Uterus (tissue), 4 donors: ENCODE data around the gene PROS1. TPM values are rescaled to one million over a fixed set of nuclear protein-coding genes. Genes with fewer than 3 reads are reported as not detected.
"Not testable (repeated sequence)": the region's sequence is repeated elsewhere in the genome, so short reads cannot be mapped to it uniquely, and the experiment has no call there.

Source experiments
- DNase-seq, 2 donors: peaks; one replicate each; pipeline ENCODE4 v3.0.0-alpha.2; 2019 to 2020
- H3K27ac ChIP-seq, 2 donors: fragments of 200-600 bp; sonication (generic); 1 replicate in 1 of 2; 2 replicates in 1 of 2; pipeline ENCODE4 v1.5.1; 2016 to 2018
- H3K27me3 ChIP-seq, 2 donors: fragments of 200-600 bp; sonication (generic); one replicate each; pipeline ENCODE4 v1.5.1; 2018 to 2019; ENCODE audit warnings: control low read depth in 1 of 2
- H3K36me3 ChIP-seq, 2 donors: fragments of 200-600 bp; sonication (generic); one replicate each; pipeline ENCODE4 v1.5.1; 2019; ENCODE audit warnings: control low read depth in 1 of 2
- H3K4me1 ChIP-seq, 2 donors: fragments of 200-600 bp; sonication (generic); one replicate each; pipeline ENCODE4 v1.5.1; 2018 to 2019; ENCODE audit warnings: control low read depth in 1 of 2
- H3K4me3 ChIP-seq, 2 donors: fragments of 200-600 bp; sonication (generic); 1 replicate in 1 of 2; 2 replicates in 1 of 2; pipeline ENCODE4 v1.5.1; 2018 to 2019; ENCODE audit warnings: mild to moderate bottlenecking in 1 of 2
- H3K9me3 ChIP-seq, 2 donors: fragments of 200-600 bp; sonication (generic); one replicate each; pipeline ENCODE4 v1.5.1; 2019; ENCODE audit warnings: control low read depth in 1 of 2
- POLR2A ChIP-seq, 2 donors: fragments of 450-650 bp; IDR thresholded peaks; one replicate each; pipeline ENCODE4 v1.6.1; 2016; ENCODE audit warnings: antibody characterized with exemption in 2 of 2, mild to moderate bottlenecking in 1 of 2, moderate library complexity in 1 of 2
- intact Hi-C: fragments of 100-400 bp; cut with DNase I; formaldehyde crosslinking; loops from one replicate; pipeline ENCODE4 v1.15.1; 2023; ENCODE audit warnings: low total_unique reads
- total RNA-seq, 4 donors: library from RNA; depleted of rRNA in 3 of 4; stranded (reverse); fragments of >200 nt in 3 of 4; gene quantifications; one replicate each; pipeline versions ENCODE4 v1.1.0 to v1.2.4, GENCODE V29; 2014 to 2023
- TF ChIP-seq, protein P1 (sequence below), 4 experiments: fragments of 200-600 bp in 2 of 4; fragments of 450-650 bp in 2 of 4; sonication (generic) in 2 of 4; IDR thresholded peaks; one replicate each; pipeline ENCODE4 v1.5.1; 2016 to 2019; ENCODE audit warnings: antibody characterized with exemption in 4 of 4, mild to moderate bottlenecking in 2 of 4, moderate library complexity in 1 of 4
- donor health status: DM: yes; HTN: yes; CAD: no.

The PROS1 gene
- total RNA-seq, 4 donors from 2014 or later, result 14.6 to 60.3 (median 36.8) TPM

GRCh38 chr3:93961489-93961888, 12.2 kb downstream of the PROS1 start:
- intact Hi-C loops, result no loop called here
- Histone ChIP-seq H3K4me1 (no peaks in the 10 kb centered on the region), H3K27ac (no peak overlapping the region), H3K4me3 (no peak overlapping the region), H3K9me3 (no peaks in the 10 kb centered on the region), H3K36me3 (no peaks in the 10 kb centered on the region), H3K27me3 (no peaks in the 10 kb centered on the region)
- no peak for DNase-seq
- TF ChIP-seq, protein P1, sequence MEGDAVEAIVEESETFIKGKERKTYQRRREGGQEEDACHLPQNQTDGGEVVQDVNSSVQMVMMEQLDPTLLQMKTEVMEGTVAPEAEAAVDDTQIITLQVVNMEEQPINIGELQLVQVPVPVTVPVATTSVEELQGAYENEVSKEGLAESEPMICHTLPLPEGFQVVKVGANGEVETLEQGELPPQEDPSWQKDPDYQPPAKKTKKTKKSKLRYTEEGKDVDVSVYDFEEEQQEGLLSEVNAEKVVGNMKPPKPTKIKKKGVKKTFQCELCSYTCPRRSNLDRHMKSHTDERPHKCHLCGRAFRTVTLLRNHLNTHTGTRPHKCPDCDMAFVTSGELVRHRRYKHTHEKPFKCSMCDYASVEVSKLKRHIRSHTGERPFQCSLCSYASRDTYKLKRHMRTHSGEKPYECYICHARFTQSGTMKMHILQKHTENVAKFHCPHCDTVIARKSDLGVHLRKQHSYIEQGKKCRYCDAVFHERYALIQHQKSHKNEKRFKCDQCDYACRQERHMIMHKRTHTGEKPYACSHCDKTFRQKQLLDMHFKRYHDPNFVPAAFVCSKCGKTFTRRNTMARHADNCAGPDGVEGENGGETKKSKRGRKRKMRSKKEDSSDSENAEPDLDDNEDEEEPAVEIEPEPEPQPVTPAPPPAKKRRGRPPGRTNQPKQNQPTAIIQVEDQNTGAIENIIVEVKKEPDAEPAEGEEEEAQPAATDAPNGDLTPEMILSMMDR (IDR thresholded peaks at IDR 0.05), result no peak
- no peak for TF ChIP-seq POLR2A (IDR thresholded peaks at IDR 0.05)

DNA sequence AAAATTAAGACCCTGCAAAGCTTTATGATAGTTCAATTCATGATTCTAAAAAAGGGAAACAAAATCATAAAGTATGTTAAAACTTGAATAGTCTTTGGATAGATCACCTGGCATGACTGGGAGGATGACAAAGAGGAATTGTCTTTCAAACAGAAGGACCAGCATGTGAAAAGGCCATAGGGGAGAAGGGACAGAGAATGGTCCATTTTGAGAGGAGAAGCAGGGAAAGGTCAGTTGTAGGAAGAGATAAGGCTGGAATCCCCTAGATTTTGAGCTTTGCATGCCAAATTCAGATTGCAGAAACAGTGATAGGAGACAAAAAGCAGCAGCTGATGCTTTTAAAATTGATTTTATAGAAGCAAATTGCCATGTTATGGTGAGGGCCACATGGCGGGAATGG, 12.7 kb downstream of the PROS1 start:
- intact Hi-C loops, result no loop called here

DNA sequence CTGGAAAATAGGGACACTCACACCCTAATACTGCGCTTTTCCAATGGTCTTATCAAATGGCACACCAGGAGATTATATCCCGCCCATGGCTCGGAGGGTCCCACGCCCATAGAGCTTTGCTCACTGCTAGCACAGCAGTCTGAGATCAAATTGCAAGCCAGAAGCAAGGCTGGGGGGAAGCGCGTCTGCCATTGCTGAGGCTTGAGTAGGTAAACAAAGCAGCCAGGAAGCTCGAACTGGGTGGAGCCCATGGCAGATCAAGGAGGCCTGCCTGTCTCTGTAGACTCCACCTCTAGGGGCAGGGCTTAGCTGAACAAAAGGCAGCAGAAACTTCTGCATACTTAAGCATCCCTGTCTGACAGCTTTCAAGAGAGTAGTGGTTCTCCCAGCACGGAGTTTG, 23.7 kb downstream of the PROS1 start:
- H3K36me3 ChIP-seq, H3K27me3 ChIP-seq, H3K27ac ChIP-seq, H3K4me3 ChIP-seq, intact Hi-C loops, H3K9me3 ChIP-seq, DNase-seq, H3K4me1 ChIP-seq: not testable (repeated sequence)

More for the DNA sequence above, 12.7 kb downstream of the PROS1 start:
- Histone ChIP-seq H3K27ac (no peak overlapping the region), H3K4me3 (no peak overlapping the region), H3K27me3 (no peaks in the 10 kb centered on the region), H3K36me3 (no peaks in the 10 kb centered on the region), H3K9me3 (no peaks in the 10 kb centered on the region), H3K4me1 (no peaks in the 10 kb centered on the region)
- DNase-seq, result no peak
- TF ChIP-seq, protein P1 (IDR thresholded peaks at IDR 0.05), result no peak
- no peak for TF ChIP-seq POLR2A (IDR thresholded peaks at IDR 0.05)

DNA sequence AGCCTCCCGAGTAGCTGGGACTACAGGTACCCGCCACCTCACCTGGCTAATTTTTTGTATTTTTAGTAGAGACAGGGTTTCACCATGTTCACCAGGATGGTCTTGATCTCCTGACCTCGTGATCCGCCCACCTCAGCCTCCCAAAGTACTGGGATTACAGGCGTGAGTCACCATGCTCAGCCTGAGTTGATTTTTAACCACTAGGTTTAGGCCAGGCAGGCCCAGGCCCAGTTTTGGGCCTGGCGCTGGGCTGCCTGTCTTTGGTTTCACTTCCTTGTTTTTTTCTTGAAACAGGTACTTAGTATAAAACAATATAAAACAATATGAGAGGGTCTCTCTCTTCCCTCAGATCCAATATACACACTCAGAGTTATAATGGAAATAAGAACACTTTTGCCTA, 36.2 kb downstream of the PROS1 start:
- DNase-seq, H3K27ac ChIP-seq, H3K4me3 ChIP-seq, intact Hi-C loops, H3K4me1 ChIP-seq, H3K36me3 ChIP-seq, H3K27me3 ChIP-seq, H3K9me3 ChIP-seq: not testable (repeated sequence)

- H3K27ac ChIP-seq, result no peak overlapping the region
- TF ChIP-seq POLR2A (IDR thresholded peaks at IDR 0.05), result no peak
- TF ChIP-seq, protein P1 (IDR thresholded peaks at IDR 0.05), result no peak
- H3K27me3 ChIP-seq, result no peaks in the 10 kb centered on the region
- H3K9me3 ChIP-seq, result no peaks in the 10 kb centered on the region
- intact Hi-C loops, result no loop called here
- H3K36me3 ChIP-seq, result no peaks in the 10 kb centered on the region
- no peak overlapping the region for H3K4me3 ChIP-seq
- DNase-seq, result no peak
- H3K4me1 ChIP-seq, result no peaks in the 10 kb centered on the region
Observed at GRCh38 chr3:93936549-93936948, 37.1 kb downstream of the PROS1 start.

- Histone ChIP-seq H3K4me1 (no peaks in the 10 kb centered on the region), H3K36me3 (no peaks in the 10 kb centered on the region), H3K27me3 (no peaks in the 10 kb centered on the region), H3K4me3 (no peak overlapping the region), H3K27ac (no peak overlapping the region), H3K9me3 (no peaks in the 10 kb centered on the region)
- no peak for TF ChIP-seq POLR2A (IDR thresholded peaks at IDR 0.05)
- TF ChIP-seq, protein P1 (IDR thresholded peaks at IDR 0.05), result no peak
- intact Hi-C loops, result no loop called here
- DNase-seq, result no peak
Observed at GRCh38 chr3:93934366-93935046, 39.2 kb downstream of the PROS1 start.
